Kidney capillary endothelial cell (primary cell): ENCODE measurements around the gene SULT1E1.
"Not testable (repeated sequence)": the region's sequence is repeated elsewhere in the genome, so short reads cannot be mapped to it uniquely, and the experiment has no call there.

Experiments used
- DNase-seq: peaks from one replicate; pipeline ENCODE4 v3.0.0-alpha.2; 2018; ENCODE audit warnings: low spot score

SULT1E1 gene

DNA sequence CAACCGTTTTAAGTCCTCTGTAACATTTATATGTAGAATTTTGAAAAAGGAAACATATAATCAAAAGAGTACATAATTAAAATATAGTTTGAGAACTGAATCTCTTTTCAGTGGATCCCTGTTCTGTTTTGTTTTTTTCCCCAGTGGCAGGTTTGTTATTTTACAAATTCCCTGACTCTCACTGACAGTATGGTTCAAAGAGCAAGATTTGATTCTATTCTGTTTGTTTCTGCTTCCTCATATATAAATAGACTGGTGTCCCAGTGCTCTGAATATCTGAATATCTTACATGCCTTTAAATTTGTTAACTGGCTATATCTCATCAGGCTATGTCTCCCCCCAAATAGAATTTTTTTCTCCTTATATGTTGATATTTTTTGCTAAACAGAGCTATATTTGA is 16.6 kb downstream of the SULT1E1 start:
- DNase-seq: no peak

DNA sequence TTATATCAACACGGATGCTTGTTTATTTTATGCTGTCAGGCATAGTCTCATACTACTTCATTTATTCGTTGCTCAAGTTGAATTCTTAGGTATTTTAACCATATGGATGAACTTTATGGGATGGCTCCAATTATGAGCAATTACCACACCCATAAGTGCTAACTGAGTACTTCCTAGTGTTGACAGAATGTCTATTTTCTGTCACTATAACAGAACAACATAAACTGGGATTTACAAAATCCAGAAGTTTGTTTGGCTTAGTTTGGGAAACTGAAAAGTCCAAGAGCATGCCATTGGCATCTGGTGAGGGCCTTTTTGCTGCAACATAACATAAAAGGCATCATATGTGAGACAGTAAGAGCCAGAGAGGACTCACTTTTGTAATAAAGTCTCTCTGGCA is 21.0 kb downstream of the SULT1E1 start:
- no peak for DNase-seq

DNA sequence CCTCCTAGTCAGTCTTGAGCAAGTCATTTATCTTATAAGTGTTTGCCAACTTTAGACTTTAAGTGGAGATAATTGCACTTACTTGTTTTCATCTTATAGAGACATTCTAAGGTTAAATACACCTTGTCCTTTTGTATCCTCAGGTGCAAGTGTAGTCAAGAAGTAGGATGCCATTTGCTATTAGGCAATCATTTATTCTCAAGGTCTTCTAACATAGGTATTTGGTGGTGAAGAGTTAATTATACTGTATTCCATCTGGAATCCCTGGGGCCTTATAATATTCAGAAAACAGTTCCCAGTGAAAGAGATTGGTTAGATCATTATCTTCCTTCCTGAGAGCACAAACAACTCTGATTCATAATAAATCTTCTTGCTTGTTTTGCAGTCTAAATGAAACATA is 23.7 kb downstream of the SULT1E1 start:
- no peak for DNase-seq

- DNase-seq: no peak
Observed at GRCh38 chr4:69835766-69836165, 24.2 kb downstream of the SULT1E1 start.

GRCh38 chr4:69833251-69833650 is 26.7 kb downstream of the SULT1E1 start:
- no peak for DNase-seq

GRCh38 chr4:69832326-69833030 is 27.5 kb downstream of the SULT1E1 start:
- no peak for DNase-seq

DNA sequence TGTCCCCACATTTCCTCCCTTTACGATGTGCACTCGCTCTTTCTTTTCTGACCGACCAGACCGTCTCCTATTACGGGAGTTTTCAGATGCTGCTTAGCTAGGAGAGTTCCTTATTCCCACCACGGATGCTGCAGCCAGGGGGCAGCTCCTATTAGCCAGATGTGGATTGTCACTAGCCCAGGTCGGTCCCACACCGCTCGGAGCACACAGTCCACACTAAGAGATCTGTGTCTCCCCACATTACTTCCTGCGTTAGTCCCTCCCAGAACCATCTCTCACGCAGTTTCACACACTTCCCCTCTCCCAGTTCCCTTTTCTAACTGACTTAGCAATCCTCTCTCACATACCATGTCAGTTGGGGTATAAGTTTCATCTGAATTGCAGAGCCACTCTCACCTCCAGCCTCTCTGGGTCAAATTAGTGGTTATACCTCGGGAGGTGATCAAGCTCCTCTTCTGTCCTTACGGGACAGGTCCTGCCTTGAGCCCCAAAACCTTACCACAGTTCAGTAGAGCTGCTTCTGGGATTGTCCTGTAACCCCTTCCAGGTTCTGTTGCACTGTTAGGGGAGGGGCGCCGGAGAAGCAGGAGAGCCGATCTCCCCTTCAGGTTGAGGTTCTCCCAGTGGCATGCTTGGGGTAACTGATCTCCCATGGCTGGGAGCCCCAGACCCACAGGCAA is 28.2 kb downstream of the SULT1E1 start:
- no peak for DNase-seq

GRCh38 chr4:69831270-69831627 is 28.7 kb downstream of the SULT1E1 start:
- DNase-seq: no peak

- DNase-seq: no peak
Observed at GRCh38 chr4:69830560-69831269, 29.2 kb downstream of the SULT1E1 start.

- DNase-seq: no peak
Observed at GRCh38 chr4:69830192-69830559, 29.8 kb downstream of the SULT1E1 start.

- DNase-seq: no peak
Observed at GRCh38 chr4:69829678-69830077, 30.3 kb downstream of the SULT1E1 start.

DNA sequence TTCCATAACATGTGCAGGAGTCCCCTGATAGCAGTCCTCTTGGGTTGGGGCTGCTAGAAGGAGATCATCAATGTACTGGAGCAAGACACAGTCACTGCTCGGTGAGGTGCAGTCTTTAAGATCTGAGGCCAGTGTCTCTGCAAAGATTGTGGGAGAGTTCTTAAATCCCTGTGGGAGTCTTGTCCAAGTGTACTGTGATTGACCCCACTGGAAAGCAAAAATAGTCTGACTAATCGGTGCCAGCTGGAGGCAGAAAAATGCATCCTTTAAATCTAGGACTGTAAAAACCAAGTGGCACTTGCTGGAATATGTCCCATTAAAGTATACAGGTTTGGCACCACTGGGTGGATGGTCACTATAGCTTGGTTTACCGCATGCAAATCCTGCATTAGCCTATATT is 31.1 kb downstream of the SULT1E1 start:
- DNase-seq: no peak

DNA sequence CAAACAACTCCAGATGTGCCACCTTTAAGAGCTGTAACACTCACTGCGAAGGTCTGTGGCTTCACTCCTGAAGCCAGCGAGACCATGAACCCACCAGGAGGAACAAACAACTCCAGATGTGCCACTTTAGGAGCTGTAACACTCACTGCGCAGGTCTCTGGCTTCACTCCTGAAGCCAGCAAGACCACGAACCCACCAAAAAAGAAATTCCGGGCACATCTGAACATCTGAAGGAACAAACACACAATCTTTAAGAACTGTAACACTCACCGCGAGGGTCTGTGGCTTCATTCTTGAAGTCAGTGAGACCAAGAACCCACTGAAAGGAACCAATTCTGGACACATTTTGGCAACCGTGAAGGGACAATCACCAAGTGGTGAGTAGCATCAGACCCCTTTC is 34.9 kb downstream of the SULT1E1 start:
- DNase-seq: not testable (repeated sequence)

- peak; percentile 32 for DNase-seq
Observed at GRCh38 chr4:69823481-69824186, 36.3 kb downstream of the SULT1E1 start.

DNA sequence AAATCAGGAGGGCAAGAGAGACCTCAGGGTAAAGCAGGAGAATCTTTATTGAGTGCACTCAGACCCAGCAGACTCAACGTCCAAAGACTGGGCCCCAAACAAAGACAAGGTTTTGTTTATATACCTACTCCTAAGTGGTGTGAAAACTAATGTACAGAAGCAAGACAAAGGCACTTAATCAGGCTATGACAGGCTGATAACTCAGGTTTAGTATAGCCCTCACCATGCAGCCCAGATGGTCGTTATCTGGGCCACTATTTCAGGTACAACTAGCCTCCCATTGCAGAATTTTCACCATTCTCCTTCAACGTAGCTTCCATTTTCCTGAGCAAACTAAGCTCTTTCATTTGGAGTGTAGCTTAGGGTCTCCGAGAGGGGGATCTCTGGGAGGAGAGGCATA is 36.9 kb downstream of the SULT1E1 start:
- no peak for DNase-seq

GRCh38 chr4:69822198-69822597 is 37.7 kb downstream of the SULT1E1 start:
- no peak for DNase-seq

DNA sequence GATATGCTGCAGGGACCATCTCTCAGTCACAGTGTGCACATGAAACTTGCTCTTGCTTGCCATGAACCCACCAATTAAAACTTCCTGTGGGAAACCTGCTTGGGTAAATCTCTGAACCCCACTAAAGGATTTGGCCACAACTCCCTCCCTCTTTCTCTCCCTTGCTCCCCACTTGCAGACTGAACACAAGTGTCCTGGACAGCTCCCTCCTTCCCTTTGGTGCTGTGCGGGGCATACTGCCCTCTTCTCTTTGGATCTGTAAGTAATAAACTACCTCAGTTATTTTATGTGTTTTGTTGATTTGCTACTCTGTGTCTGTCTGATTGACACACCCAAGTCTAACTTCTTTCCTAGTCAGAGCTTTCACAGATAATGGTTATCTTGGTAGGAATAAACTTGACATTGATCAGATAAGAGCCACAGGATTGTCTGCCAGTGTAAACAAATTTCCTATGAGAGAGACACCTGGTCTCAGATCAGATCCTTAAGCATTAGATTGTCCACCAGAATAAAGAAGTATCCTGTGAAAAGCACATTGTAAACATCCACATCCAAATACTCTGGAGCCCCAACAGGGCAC is 41.8 kb downstream of the SULT1E1 start:
- no peak for DNase-seq

- DNase-seq: no peak
Observed at GRCh38 chr4:69816236-69816635, 43.7 kb downstream of the SULT1E1 start.

DNA sequence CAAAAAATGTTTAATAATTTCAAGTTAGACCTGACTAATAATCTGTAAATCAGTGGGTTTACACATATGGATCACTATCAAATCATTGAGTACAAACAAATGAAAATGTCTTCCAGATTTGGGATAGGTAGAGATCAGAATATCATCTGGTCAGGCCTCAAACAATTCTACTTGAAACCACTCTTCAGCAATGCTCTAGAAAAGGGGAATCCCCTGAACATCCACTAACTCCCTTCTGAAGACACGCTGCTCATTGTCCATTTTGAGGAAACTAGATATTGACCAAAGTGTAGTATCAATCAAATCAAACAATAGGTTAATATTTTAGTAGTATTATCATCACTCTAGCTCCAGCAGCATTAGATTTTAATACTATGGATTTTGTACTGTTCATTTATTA is 46.3 kb downstream of the SULT1E1 start:
- no peak for DNase-seq

- DNase-seq: no peak
Observed at GRCh38 chr4:69811166-69811565, 48.8 kb downstream of the SULT1E1 start.

GRCh38 chr4:69800599-69800998 is 59.3 kb downstream of the SULT1E1 start:
- DNase-seq: peak; percentile 16

DNA sequence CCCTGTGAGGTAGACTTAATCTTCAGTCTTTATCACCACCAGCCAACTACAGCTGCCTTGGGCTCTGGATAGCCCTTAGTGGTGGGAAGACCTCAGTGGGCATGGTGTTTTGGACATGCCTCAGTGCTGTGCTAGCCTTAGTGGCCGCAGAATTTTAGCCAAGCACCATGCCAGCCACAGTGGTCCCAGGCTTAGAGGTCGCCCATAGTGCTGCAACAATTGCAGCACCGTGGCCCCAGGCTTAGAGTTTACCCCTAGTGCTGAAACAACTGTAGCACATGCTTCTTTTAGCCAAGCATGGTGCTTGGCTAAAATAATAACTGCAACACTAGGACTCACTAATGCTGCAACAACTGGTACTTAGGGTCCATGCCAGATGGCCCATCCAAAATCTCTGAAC is 60.6 kb downstream of the SULT1E1 start:
- DNase-seq: no peak
